Lower lobe of right lung (tissue), 2 donors: ENCODE results near the gene CDH7. TPM values are rescaled to one million over a fixed set of nuclear protein-coding genes. Genes with fewer than 3 reads are reported as not detected.

Experiments
- ATAC-seq, 2 donors: fragments of 200-7000 bp; cut with Tn5 transposase; one replicate each; pipeline ENCODE4 v1.9.1; 2020 to 2022; ENCODE audit warnings: mild to moderate bottlenecking in 2 of 2, moderate library complexity in 2 of 2
- DNase-seq: peaks from one replicate; pipeline ENCODE4 v3.0.0-alpha.2; 2020
- H3K27ac ChIP-seq: fragments of 200-600 bp; one replicate; pipeline ENCODE4 v1.8.0; 2022
- H3K27me3 ChIP-seq: fragments of 200-600 bp; one replicate; pipeline ENCODE4 v1.8.0; 2022; ENCODE audit warnings: low read depth
- H3K36me3 ChIP-seq: fragments of 200-600 bp; one replicate; pipeline ENCODE4 v1.8.0; 2022; ENCODE audit warnings: mild to moderate bottlenecking
- H3K4me1 ChIP-seq: fragments of 200-600 bp; one replicate; pipeline ENCODE4 v1.8.0; 2022
- H3K4me3 ChIP-seq: fragments of 200-600 bp; one replicate; pipeline ENCODE4 v1.8.0; 2022; ENCODE audit warnings: mild to moderate bottlenecking
- H3K9me3 ChIP-seq: fragments of 200-600 bp; one replicate; pipeline ENCODE4 v1.8.0; 2022
- CTCF ChIP-seq: fragments of 200-600 bp; IDR thresholded peaks from one replicate; pipeline ENCODE4 v1.8.0; 2022; ENCODE audit warnings: antibody characterized with exemption, mild to moderate bottlenecking
- intact Hi-C: fragments of 100-400 bp; cut with DNase I; formaldehyde crosslinking; loops from one replicate; pipeline ENCODE4 v1.11.0; 2022
- total RNA-seq: library from RNA; stranded (reverse); fragmentation: NEBNext Ultra II Directional; extraction: Animal tissue kit (Norgen Biotek cat#: 25700); gene quantifications from one replicate; pipeline ENCODE4 v1.2.1, GENCODE V29; 2021
- donor health status: DM: no; HTN: yes; CAD: no; lungs with severe emphysema.

CDH7 gene
- total RNA-seq, 1 donor from 2014 or later, result not detected

GRCh38 chr18:65755616-65756015, 4.8 kb downstream of the CDH7 start:
- Histone ChIP-seq H3K4me1 (peaks cover 7% of the 10 kb centered on the region), H3K36me3 (no peaks in the 10 kb centered on the region), H3K27ac (no peak overlapping the region), H3K27me3 (peaks cover 15% of the 10 kb centered on the region), H3K9me3 (no peaks in the 10 kb centered on the region), H3K4me3 (no peak overlapping the region)
- no peak for TF ChIP-seq CTCF
- intact Hi-C loops, result no loop called here
- DNase-seq, result no peak
- ATAC-seq, result no peak

- intact Hi-C loops, result no loop called here
These were observed 9.6 kb downstream of the CDH7 start for GRCh38 chr18:65760457-65760856.

DNA sequence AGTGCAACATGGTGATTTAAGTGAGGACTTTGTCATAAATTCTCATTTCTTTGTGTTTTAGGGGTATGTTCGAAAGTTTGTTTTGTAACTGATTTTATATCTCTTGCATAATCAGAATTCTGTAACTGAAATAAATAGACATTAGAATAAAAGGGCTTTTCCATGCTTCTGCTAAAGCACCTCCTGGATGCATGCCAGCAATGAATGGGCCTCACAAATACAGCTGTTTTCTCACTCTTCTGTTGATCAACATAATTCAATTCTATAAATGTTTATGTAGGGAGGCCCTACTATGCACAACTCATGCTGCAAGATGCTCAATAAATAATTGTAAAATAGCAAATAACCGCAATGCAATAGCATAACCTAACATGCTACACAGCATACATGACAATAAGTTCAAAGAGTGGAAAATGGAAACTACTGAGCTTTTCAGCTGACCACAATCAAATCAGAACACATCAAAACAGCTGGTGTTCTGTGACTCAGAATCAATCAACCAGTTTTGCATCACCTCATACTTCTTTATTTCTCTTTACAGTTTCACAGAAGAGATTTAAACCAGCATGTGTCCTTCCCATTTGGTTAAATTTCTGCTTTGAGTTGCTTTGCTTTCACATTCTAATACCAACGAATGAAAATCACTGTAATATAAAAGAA, 11.0 kb downstream of the CDH7 start:
- intact Hi-C loops, result no loop called here
- no peak for TF ChIP-seq CTCF
- no peaks in the 10 kb centered on the region for H3K4me1 ChIP-seq
- H3K27me3 ChIP-seq, result no peaks in the 10 kb centered on the region
- H3K36me3 ChIP-seq, result no peaks in the 10 kb centered on the region
- H3K27ac ChIP-seq, result no peak overlapping the region
- no peak overlapping the region for H3K4me3 ChIP-seq
- no peaks in the 10 kb centered on the region for H3K9me3 ChIP-seq
- ATAC-seq (no peak), DNase-seq (no peak)

More at GRCh38 chr18:65760457-65760856, 9.6 kb downstream of the CDH7 start:
- Histone ChIP-seq H3K27ac (no peak overlapping the region), H3K9me3 (no peaks in the 10 kb centered on the region), H3K4me3 (no peak overlapping the region), H3K27me3 (no peaks in the 10 kb centered on the region), H3K36me3 (no peaks in the 10 kb centered on the region), H3K4me1 (no peaks in the 10 kb centered on the region)
- ATAC-seq (no peak), DNase-seq (no peak)
- no peak for TF ChIP-seq CTCF

DNA sequence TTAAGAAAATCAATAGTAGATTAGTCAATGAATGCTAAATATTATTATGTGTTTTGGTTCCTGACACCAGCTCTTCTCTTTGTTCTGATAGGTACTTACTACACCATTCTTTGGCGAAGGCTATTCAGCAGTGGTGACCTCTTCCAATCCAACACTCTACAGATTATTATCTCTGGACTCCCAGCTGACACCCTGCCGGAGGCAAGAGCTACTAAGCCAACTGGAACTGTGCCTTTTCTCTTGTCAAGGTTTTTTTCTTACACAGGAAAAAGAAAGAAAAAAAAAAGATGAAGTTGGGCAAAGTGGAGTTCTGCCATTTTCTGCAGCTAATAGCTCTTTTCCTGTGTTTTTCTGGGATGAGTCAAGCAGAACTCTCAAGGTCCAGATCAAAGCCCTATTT, 11.7 kb downstream of the CDH7 start:
- DNase-seq, result no peak
- Histone ChIP-seq H3K4me3 (no peak overlapping the region), H3K4me1 (no peaks in the 10 kb centered on the region), H3K36me3 (no peaks in the 10 kb centered on the region), H3K27me3 (no peaks in the 10 kb centered on the region), H3K9me3 (no peaks in the 10 kb centered on the region), H3K27ac (no peak overlapping the region)
- TF ChIP-seq CTCF, result no peak
- intact Hi-C loops, result no loop called here
- ATAC-seq, result no peak

GRCh38 chr18:65767406-65767805, 16.6 kb downstream of the CDH7 start:
- H3K27ac ChIP-seq, result no peak overlapping the region
- H3K36me3 ChIP-seq, result no peaks in the 10 kb centered on the region
- H3K4me1 ChIP-seq, result no peaks in the 10 kb centered on the region
- H3K9me3 ChIP-seq, result no peaks in the 10 kb centered on the region
- H3K4me3 ChIP-seq, result no peak overlapping the region
- TF ChIP-seq CTCF, result no peak
- no peaks in the 10 kb centered on the region for H3K27me3 ChIP-seq
- intact Hi-C loops, result no loop called here
- no peak for ATAC-seq
- no peak for DNase-seq
